ENCODE results near the gene CADM4. TPM values are rescaled to one million over a fixed set of nuclear protein-coding genes. Genes with fewer than 3 reads are reported as not detected.
"Not testable (repeated sequence)": the region's sequence is repeated elsewhere in the genome, so short reads cannot be mapped to it uniquely, and the experiment has no call there.

The CADM4 gene
- polyA plus RNA-seq, 1 donor from 2014 or later, result not detected

DNA sequence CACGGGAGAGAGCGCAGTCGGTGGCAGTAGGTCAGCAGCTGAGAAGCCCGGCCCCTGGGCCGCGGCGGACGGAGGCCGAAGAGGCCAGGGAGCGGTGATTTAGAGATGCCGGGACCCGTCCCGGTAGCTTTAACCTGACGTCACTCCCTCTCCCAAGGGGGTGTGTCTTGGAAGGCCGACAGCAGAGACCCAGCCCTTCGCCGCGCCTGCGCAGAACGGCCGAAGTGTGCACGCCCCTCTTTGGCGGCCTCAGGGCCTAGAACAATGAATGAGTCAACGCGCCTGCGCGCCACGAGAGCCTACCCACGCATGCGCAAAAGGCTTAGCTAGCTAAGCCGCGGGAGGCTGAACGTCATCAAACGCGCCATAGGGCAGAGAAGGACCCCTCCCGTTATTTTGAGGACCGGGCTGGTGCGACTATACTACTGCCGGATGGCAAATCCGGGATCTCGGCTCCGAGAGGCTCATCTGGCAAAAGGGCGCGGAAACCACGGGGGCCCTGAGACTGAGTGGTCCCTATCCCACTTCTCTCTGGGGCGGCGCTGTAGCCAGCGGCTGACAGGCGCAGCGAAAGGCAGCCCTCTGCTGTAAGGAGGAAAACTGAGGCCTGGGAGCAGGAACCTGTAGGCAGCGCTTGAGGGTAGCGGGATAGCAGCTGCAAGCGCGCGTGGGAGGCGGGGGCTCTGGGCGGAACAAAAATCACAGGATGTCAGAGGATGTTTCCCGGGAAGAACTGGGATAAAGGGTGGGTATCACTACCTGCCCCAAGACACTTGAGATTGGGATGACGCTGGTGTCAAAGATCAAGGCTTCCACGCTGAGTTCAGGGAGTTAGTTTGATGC is 43.4 kb downstream of the CADM4 start, which contains the start of the genes IRGQ and ZNF576:
TSS of gene IRGQ (minus strand) at position 136 of the 843 bp plus-strand sequence. CDS start 796 bp downstream, outside the sequence.
TSS of gene ZNF576 (plus strand) at position 597 of the 843 bp plus-strand sequence. CDS start 514 bp downstream, outside the sequence.
- H3K4me1 Mint-ChIP-seq, result peaks cover 12 to 25% (median 20%) of the 10 kb centered on the region in 3 donors
- H3K27me3 Mint-ChIP-seq, result no peaks in the 10 kb centered on the region
- peak within 1 kb of the TSS; percentile 87 to 99 (median 98) for H3K4me3 Mint-ChIP-seq
- no peaks in the 10 kb centered on the region for H3K9me3 Mint-ChIP-seq
- H3K27ac Mint-ChIP-seq, result peak within 1 kb of the TSS; percentile 99 to 100 (median 100)
- H3K36me3 Mint-ChIP-seq, result peaks cover 4% of the 10 kb centered on the region

- peaks cover 12 to 29% (median 20%) of the 10 kb centered on the region in 3 donors for H3K4me1 Mint-ChIP-seq
- H3K4me3 Mint-ChIP-seq, result peak overlapping the region; percentile 87 to 99 (median 98)
- H3K36me3 Mint-ChIP-seq, result peaks cover 4% of the 10 kb centered on the region
Observed at GRCh38 chr19:43595605-43595998, 44.0 kb downstream of the CADM4 start.

GRCh38 chr19:43594710-43595604 is 44.7 kb downstream of the CADM4 start:
- H3K9me3 Mint-ChIP-seq, result no peaks in the 10 kb centered on the region
- peaks cover 4% of the 10 kb centered on the region for H3K36me3 Mint-ChIP-seq
- no peaks in the 10 kb centered on the region for H3K27me3 Mint-ChIP-seq
- peak overlapping the region; percentile 99 to 100 (median 100) for H3K27ac Mint-ChIP-seq
- H3K4me3 Mint-ChIP-seq, result peak overlapping the region; percentile 87 to 99 (median 98)
- H3K4me1 Mint-ChIP-seq, result peaks cover 12 to 32% (median 20%) of the 10 kb centered on the region in 3 donors

More at GRCh38 chr19:43595605-43595998, 44.0 kb downstream of the CADM4 start:
- H3K27ac Mint-ChIP-seq, result peak overlapping the region; percentile 99 to 100 (median 100)
- no peaks in the 10 kb centered on the region for H3K27me3 Mint-ChIP-seq
- H3K9me3 Mint-ChIP-seq, result no peaks in the 10 kb centered on the region

DNA sequence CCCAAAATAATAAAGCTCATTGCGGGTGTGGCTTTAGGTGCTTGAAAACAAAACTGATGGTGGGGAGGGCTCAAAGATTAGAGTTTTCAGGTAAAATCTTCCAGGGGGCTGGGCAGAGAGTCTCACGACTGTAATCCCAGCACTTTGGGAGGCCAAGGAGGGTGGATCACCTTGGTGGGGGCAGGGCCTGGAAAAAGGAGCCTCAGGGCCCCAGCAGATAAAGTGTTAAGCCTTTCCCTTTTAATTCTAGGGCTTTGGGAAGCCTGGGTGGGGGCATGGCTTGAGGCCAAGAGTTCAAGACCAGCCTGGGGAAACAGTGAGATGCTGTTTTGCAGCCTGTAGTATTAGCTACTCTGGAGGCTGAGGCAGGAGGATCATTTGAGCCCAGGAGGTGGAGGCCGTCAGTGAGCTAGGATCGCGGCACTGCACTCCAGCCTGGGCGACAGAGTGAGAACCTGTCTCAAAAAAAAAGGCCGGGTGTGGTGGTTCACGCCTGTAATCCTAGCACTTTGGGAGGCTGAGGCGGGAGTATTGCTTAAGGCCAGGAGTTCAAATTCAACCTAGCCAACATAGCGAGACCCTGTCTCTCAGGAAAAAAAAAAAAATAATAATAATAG is 45.5 kb downstream of the CADM4 start:
- Mint-ChIP-seq H3K4me3 (peak overlapping the region; percentile 34 to 97 (median 82)), H3K27me3 (no peaks in the 10 kb centered on the region), H3K4me1 (peaks cover 17 to 35% (median 23%) of the 10 kb centered on the region in 3 donors), H3K27ac (peak overlapping the region in 2 of 3 donors; percentile 39 to 99), H3K36me3 (peaks cover 4% of the 10 kb centered on the region), H3K9me3 (no peaks in the 10 kb centered on the region)

GRCh38 chr19:43592800-43593350 is 46.8 kb downstream of the CADM4 start:
- Mint-ChIP-seq H3K27me3 (no peaks in the 10 kb centered on the region), H3K4me1 (peaks cover 17 to 33% (median 19%) of the 10 kb centered on the region in 3 donors), H3K9me3 (no peaks in the 10 kb centered on the region), H3K4me3 (peak overlapping the region in 2 of 4 donors; percentile 27 to 97), H3K27ac (peak overlapping the region in 2 of 3 donors; percentile 63 to 99), H3K36me3 (peaks cover 4% of the 10 kb centered on the region)

DNA sequence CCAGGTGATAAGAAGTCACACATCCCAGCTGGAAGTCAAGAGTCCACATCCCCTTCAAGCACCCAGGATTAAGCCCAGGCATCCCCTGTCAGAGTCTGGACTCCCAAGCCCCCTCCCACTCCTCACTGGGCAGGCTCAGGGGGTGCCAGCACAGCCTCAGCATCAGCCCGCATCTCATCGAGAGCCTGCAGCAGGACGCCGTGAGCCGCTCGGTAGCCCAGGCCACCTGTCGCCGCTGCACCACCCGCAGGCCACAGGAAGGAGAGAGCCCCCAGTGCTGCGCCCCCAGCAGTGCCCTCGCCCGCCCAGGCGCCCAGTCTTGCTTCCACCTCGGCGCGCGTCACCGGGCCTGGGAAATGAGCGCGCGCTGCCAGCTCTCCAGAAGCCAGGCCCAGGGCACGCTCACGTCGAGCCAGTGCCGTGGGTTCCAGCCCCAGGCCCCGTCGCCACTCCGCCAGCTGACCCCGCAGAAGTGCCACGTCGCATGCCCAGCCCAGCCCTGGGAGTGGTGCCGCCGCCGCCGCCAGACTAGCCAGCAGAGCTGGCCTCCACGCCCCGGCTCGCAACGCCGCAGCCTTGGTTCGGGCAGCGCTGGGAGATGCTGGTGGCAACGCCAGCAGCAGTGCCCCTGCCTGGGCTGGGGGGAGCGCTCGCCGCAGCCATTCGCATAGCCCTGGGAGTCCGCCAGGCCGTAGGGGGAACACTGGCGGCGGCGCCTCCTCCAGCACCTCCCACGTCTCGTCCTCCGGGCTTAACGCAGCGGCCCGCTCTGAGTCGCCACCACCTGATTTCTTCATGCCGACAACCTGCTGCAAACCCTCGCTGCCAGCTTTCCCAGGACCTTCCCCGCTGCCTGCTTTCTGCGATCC is 47.5 kb downstream of the CADM4 start:
- Mint-ChIP-seq H3K36me3 (peaks cover 4% of the 10 kb centered on the region), H3K4me1 (peaks cover 12 to 26% (median 17%) of the 10 kb centered on the region in 3 donors), H3K9me3 (no peaks in the 10 kb centered on the region), H3K4me3 (no peak overlapping the region), H3K27me3 (no peaks in the 10 kb centered on the region), H3K27ac (no peak overlapping the region)

DNA sequence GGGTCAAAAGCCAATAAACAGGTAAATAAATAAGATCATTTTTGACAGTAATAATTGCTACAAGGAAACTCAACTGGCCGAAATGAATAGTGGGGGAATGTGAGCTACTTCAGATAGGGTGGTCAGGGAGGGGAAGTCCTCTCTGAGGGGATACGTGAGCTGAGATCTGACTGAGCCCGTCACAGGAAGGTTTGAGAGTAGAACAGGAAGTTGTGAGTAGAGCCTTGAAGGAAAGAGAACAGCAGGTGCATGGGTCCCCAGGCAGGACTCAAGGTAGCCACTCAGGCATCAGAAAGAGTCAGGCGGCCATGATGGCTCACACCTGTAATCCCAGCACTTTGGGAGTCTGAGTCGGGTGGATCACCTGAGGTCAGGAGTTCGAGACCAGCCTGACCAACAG is 50.0 kb downstream of the CADM4 start:
- Mint-ChIP-seq H3K4me3 (peak overlapping the region in 1 of 4 donors; percentile 45), H3K36me3 (peaks cover 8% of the 10 kb centered on the region), H3K4me1 (peaks cover 11 to 21% (median 15%) of the 10 kb centered on the region in 3 donors), H3K9me3 (no peaks in the 10 kb centered on the region), H3K27ac (peak overlapping the region in 2 of 3 donors; percentile 15 to 23), H3K27me3 (no peaks in the 10 kb centered on the region)

- Mint-ChIP-seq H3K27ac (peak overlapping the region in 1 of 3 donors; percentile 23), H3K4me3 (peak overlapping the region in 1 of 4 donors; percentile 45), H3K9me3 (no peaks in the 10 kb centered on the region), H3K27me3 (no peaks in the 10 kb centered on the region), H3K4me1 (peaks cover 12 to 23% (median 17%) of the 10 kb centered on the region in 3 donors), H3K36me3 (peaks cover 8% of the 10 kb centered on the region)
Observed at GRCh38 chr19:43589277-43589676, 50.4 kb downstream of the CADM4 start.

DNA sequence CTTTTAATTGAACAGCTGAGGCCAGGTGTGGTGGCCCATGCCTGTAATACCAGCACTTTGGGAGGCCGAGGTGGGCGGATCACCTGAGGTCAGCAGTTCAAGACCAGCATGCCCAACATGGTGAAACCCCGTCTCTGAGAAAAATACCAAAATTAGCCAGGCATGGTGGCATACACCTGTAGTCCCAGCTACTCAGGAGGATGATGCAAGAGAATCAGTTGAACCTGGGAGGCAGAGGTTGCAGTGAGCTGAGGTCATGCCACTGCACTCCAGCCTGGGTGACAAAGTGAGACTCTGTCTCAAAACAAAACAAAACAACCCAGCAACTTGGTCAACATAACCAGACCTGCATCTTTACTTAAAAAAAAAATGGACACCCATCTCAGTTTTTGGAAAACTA is 52.6 kb downstream of the CADM4 start:
- not testable (repeated sequence) for H3K9me3 Mint-ChIP-seq, H3K4me3 Mint-ChIP-seq, H3K27ac Mint-ChIP-seq, H3K36me3 Mint-ChIP-seq, H3K27me3 Mint-ChIP-seq
- H3K4me1 Mint-ChIP-seq, result peaks cover 14 to 25% (median 21%) of the 10 kb centered on the region in 3 donors

GRCh38 chr19:43586346-43586745 is 53.3 kb downstream of the CADM4 start:
- Mint-ChIP-seq H3K27me3 (no peaks in the 10 kb centered on the region), H3K9me3 (no peaks in the 10 kb centered on the region), H3K4me1 (peaks cover 14 to 25% (median 21%) of the 10 kb centered on the region in 3 donors), H3K4me3 (no peak overlapping the region), H3K36me3 (peaks cover 4% of the 10 kb centered on the region), H3K27ac (no peak overlapping the region)

DNA sequence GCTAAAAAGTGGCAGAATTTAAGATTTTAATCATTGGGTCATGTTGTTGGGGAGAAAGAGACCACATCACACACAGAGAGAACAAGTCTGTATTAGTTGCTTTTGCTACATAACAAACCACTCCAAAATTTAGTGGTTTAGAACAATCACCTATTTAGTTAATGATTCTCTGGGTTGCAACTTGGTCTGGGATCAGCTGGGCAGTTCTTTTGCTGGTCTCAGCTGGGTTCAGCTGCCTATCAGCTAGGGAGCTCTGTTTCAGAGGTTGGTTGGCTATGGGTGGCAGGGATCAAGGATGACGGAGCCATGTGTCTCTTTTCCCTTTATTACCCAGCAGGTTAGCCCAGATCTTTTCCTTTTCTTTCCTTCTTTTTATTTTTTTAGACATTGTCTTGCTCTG is 55.2 kb downstream of the CADM4 start:
- Mint-ChIP-seq H3K4me1 (peaks cover 10 to 21% (median 12%) of the 10 kb centered on the region in 3 donors), H3K9me3 (no peaks in the 10 kb centered on the region), H3K36me3 (peaks cover 4% of the 10 kb centered on the region), H3K27me3 (no peaks in the 10 kb centered on the region), H3K4me3 (peak overlapping the region in 1 of 4 donors; percentile 41), H3K27ac (peak overlapping the region in 2 of 3 donors; percentile 5 to 77)

DNA sequence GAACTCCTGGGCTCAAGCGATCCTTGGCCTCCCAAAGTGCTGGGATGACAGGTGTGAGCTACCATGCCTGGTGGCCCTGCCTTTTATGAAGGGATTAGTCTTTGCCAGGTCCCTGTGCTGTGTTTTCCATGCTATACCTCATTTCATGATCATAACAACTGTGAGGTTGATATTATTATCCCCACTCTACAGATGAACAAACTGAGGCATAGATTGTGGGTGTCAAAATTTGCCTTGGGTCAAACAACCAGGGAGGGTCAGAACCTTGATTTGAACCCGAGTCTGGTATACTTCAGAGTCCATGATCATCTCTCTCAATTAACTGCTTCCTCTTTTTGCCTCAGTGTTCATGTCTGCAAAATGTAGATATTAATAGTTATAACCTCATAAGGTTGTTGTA is 57.2 kb downstream of the CADM4 start:
- Mint-ChIP-seq H3K36me3 (peaks cover 4% of the 10 kb centered on the region), H3K27ac (peak overlapping the region in 1 of 3 donors; percentile 28), H3K4me3 (peak overlapping the region in 1 of 4 donors; percentile 78), H3K4me1 (peaks cover 10 to 20% (median 13%) of the 10 kb centered on the region in 3 donors), H3K27me3 (peaks cover 3% of the 10 kb centered on the region), H3K9me3 (no peaks in the 10 kb centered on the region)

- peaks cover 3% of the 10 kb centered on the region for H3K27me3 Mint-ChIP-seq
- H3K4me3 Mint-ChIP-seq, result peak overlapping the region in 1 of 4 donors; percentile 1
- peaks cover 10 to 20% (median 15%) of the 10 kb centered on the region in 3 donors for H3K4me1 Mint-ChIP-seq
Observed at GRCh38 chr19:43581467-43581866, 58.2 kb downstream of the CADM4 start.

More at GRCh38 chr19:43581467-43581866, 58.2 kb downstream of the CADM4 start:
- H3K9me3 Mint-ChIP-seq, result no peaks in the 10 kb centered on the region
- H3K27ac Mint-ChIP-seq, result peak overlapping the region in 1 of 3 donors; percentile 22
- H3K36me3 Mint-ChIP-seq, result peaks cover 6% of the 10 kb centered on the region

Data from IgD-negative memory B cell (primary cell).